ENCODE results near the gene CCDC148.

- TF ChIP-seq CEBPB (IDR thresholded peaks at IDR 0.05; ENCODE audit: borderline replicate concordance in 1 of 2, low read depth in 2 of 2, low read length in 2 of 2) (no peak), TAF1 (IDR thresholded peaks at IDR 0.05; ENCODE audit: borderline replicate concordance, low read depth, low read length) (no peak), CTCF (IDR thresholded peaks at IDR 0.05 in 2 of 3, conservative IDR thresholded peaks at IDR 0.05 in 1 of 3; ENCODE audit: control insufficient read depth in 2 of 3, extremely low read depth in 1 of 3, insufficient read depth in 1 of 3, low read depth in 3 of 3, low read length in 3 of 3) (no peak), E2F4 (IDR thresholded peaks at IDR 0.05; ENCODE audit: low read depth, low read length) (no peak), ZNF622 (IDR thresholded peaks at IDR 0.05) (no peak), HDGF (IDR thresholded peaks at IDR 0.05) (no peak), EP300 (IDR thresholded peaks at IDR 0.05; ENCODE audit: borderline replicate concordance in 1 of 2, control insufficient read depth in 1 of 2, low read depth in 2 of 2, low read length in 2 of 2) (no peak), ZSCAN29 (IDR thresholded peaks at IDR 0.05) (no peak), ZNF384 (IDR thresholded peaks at IDR 0.05; ENCODE audit: borderline replicate concordance, low read depth, low read length) (no peak), GABPA (IDR thresholded peaks at IDR 0.05; ENCODE audit: low read depth) (no peak), CREB1 (IDR thresholded peaks at IDR 0.05; ENCODE audit: low read depth) (no peak), RELA (IDR thresholded peaks at IDR 0.05; ENCODE audit: borderline replicate concordance, partially characterized antibody) (no peak), BHLHE40 (IDR thresholded peaks at IDR 0.05; ENCODE audit: borderline replicate concordance in 1 of 2, low read depth in 2 of 2, low read length in 1 of 2) (no peak), POU2F2 (IDR thresholded peaks at IDR 0.05; ENCODE audit: borderline replicate concordance, low read depth, low read length) (no peak)
Measured at GRCh38 chr2:158305501-158305900, 151.1 kb downstream of the CCDC148 start.
